ENCODE data around the gene ANKRD22. TPM values are rescaled to one million over a fixed set of nuclear protein-coding genes. Genes with fewer than 3 reads are reported as not detected.

ANKRD22 gene
- total and polyA plus RNA-seq, 4 donors, result 0.38 to 1.0 (median 0.43) TPM

DNA sequence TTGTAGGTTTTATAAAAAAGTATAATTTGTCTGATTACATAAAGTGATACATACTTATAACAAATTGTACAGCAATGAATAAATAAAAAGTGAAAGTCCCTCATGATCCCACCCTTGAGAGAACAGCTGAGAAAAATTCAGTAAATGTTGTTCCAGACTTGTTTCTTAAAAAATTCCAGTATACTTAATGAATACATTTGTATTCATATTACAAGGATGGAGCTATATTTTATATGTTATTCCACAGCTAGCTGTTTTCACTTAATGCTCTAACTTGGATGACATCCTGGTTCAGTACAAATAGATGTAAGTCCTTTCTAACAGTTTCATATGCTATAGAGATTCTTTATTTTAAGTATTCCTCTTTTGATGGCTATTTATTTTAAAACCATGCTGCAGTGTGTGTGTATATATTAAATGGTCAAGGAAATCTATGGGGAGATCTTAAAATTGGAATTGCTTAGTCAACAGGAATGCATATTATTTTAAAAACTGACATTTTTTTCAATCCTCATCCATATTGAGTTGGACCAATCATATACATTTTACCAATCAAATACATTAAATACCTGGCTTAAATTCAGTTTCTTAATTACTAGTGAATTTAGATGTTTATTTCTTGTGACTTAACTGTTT, 37.3 kb upstream of the ANKRD22 start:
- H3K9ac ChIP-seq (ENCODE audit: low read depth in 1 of 2, low read length in 2 of 2), result no peak overlapping the region
- no peak overlapping the region for H3K4me3 ChIP-seq (ENCODE audit: low read depth in 1 of 3, low read length in 3 of 3)
- no peaks in the 10 kb centered on the region for H3K4me1 ChIP-seq (ENCODE audit: control insufficient read depth in 4 of 4, insufficient read depth in 4 of 4, low read length in 3 of 4)
- no peaks in the 10 kb centered on the region for H3K9me3 ChIP-seq (ENCODE audit: control insufficient read depth in 4 of 4, low read length in 3 of 4)
- H3K27ac ChIP-seq (ENCODE audit: low read depth in 1 of 2, low read length in 2 of 2), result no peak overlapping the region
- TF ChIP-seq, protein P1, sequence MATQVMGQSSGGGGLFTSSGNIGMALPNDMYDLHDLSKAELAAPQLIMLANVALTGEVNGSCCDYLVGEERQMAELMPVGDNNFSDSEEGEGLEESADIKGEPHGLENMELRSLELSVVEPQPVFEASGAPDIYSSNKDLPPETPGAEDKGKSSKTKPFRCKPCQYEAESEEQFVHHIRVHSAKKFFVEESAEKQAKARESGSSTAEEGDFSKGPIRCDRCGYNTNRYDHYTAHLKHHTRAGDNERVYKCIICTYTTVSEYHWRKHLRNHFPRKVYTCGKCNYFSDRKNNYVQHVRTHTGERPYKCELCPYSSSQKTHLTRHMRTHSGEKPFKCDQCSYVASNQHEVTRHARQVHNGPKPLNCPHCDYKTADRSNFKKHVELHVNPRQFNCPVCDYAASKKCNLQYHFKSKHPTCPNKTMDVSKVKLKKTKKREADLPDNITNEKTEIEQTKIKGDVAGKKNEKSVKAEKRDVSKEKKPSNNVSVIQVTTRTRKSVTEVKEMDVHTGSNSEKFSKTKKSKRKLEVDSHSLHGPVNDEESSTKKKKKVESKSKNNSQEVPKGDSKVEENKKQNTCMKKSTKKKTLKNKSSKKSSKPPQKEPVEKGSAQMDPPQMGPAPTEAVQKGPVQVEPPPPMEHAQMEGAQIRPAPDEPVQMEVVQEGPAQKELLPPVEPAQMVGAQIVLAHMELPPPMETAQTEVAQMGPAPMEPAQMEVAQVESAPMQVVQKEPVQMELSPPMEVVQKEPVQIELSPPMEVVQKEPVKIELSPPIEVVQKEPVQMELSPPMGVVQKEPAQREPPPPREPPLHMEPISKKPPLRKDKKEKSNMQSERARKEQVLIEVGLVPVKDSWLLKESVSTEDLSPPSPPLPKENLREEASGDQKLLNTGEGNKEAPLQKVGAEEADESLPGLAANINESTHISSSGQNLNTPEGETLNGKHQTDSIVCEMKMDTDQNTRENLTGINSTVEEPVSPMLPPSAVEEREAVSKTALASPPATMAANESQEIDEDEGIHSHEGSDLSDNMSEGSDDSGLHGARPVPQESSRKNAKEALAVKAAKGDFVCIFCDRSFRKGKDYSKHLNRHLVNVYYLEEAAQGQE (IDR thresholded peaks at IDR 0.05), result no peak
- TF ChIP-seq YY1 (IDR thresholded peaks at IDR 0.05) (no peak), FOXA2 (IDR thresholded peaks at IDR 0.05) (no peak), NR2F2 (IDR thresholded peaks at IDR 0.05) (no peak), HNF4G (IDR thresholded peaks at IDR 0.05) (no peak), FOXA1 (IDR thresholded peaks at IDR 0.05) (no peak), GABPA (IDR thresholded peaks at IDR 0.05 in 1 of 2, conservative IDR thresholded peaks at IDR 0.05 in 1 of 2) (no peak), SP1 (IDR thresholded peaks at IDR 0.05) (no peak), HNF4A (conservative IDR thresholded peaks at IDR 0.05) (no peak), JUND (IDR thresholded peaks at IDR 0.05) (no peak), TAF1 (conservative IDR thresholded peaks at IDR 0.05) (no peak), RXRA (IDR thresholded peaks at IDR 0.05) (no peak), RAD21 (IDR thresholded peaks at IDR 0.05) (no peak)
- TF ChIP-seq, protein P2, sequence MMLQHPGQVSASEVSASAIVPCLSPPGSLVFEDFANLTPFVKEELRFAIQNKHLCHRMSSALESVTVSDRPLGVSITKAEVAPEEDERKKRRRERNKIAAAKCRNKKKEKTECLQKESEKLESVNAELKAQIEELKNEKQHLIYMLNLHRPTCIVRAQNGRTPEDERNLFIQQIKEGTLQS (IDR thresholded peaks at IDR 0.05), result no peak
- TF ChIP-seq, protein P3, sequence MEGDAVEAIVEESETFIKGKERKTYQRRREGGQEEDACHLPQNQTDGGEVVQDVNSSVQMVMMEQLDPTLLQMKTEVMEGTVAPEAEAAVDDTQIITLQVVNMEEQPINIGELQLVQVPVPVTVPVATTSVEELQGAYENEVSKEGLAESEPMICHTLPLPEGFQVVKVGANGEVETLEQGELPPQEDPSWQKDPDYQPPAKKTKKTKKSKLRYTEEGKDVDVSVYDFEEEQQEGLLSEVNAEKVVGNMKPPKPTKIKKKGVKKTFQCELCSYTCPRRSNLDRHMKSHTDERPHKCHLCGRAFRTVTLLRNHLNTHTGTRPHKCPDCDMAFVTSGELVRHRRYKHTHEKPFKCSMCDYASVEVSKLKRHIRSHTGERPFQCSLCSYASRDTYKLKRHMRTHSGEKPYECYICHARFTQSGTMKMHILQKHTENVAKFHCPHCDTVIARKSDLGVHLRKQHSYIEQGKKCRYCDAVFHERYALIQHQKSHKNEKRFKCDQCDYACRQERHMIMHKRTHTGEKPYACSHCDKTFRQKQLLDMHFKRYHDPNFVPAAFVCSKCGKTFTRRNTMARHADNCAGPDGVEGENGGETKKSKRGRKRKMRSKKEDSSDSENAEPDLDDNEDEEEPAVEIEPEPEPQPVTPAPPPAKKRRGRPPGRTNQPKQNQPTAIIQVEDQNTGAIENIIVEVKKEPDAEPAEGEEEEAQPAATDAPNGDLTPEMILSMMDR (IDR thresholded peaks at IDR 0.05; ENCODE audit: low read depth, low read length, missing input control), result no peak
- TF ChIP-seq, protein P4, sequence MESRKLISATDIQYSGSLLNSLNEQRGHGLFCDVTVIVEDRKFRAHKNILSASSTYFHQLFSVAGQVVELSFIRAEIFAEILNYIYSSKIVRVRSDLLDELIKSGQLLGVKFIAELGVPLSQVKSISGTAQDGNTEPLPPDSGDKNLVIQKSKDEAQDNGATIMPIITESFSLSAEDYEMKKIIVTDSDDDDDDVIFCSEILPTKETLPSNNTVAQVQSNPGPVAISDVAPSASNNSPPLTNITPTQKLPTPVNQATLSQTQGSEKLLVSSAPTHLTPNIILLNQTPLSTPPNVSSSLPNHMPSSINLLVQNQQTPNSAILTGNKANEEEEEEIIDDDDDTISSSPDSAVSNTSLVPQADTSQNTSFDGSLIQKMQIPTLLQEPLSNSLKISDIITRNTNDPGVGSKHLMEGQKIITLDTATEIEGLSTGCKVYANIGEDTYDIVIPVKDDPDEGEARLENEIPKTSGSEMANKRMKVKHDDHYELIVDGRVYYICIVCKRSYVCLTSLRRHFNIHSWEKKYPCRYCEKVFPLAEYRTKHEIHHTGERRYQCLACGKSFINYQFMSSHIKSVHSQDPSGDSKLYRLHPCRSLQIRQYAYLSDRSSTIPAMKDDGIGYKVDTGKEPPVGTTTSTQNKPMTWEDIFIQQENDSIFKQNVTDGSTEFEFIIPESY (IDR thresholded peaks at IDR 0.05), result no peak
- no peak for DNase-seq (ENCODE audit: low spot score)
- no peaks in the 10 kb centered on the region for H3K36me3 ChIP-seq (ENCODE audit: control insufficient read depth in 4 of 4, insufficient read depth in 3 of 4, low read depth in 1 of 4, low read length in 3 of 4)
- no peaks in the 10 kb centered on the region for H3K27me3 ChIP-seq (ENCODE audit: control insufficient read depth in 4 of 4, insufficient read depth in 4 of 4, low read length in 3 of 4)

DNA sequence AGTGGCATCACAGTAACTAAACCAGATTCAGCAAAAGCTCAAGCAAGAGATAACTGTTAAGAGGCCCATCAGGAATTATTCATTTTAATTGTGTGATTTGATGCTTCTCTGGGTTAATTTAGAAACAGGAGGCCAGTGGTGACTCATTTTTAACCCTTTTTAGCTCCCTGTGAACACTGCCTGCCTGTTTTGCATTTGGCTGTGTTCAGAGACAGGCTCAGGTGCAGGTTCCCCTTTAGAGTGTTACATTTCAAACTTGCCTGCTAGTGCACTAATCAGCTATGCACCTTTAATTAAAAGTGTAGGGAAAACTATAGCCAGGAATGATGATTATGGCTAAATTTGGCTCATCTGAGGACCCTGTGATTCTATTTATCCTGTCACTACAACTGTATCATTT, 34.9 kb upstream of the ANKRD22 start:
- Histone ChIP-seq H3K9ac (ENCODE audit: low read depth in 1 of 2, low read length in 2 of 2) (no peak overlapping the region), H3K27ac (ENCODE audit: low read depth in 1 of 2, low read length in 2 of 2) (no peak overlapping the region), H3K9me3 (ENCODE audit: control insufficient read depth in 4 of 4, low read length in 3 of 4) (no peaks in the 10 kb centered on the region), H3K36me3 (ENCODE audit: control insufficient read depth in 4 of 4, insufficient read depth in 3 of 4, low read depth in 1 of 4, low read length in 3 of 4) (no peaks in the 10 kb centered on the region), H3K27me3 (ENCODE audit: control insufficient read depth in 4 of 4, insufficient read depth in 4 of 4, low read length in 3 of 4) (no peaks in the 10 kb centered on the region), H3K4me3 (ENCODE audit: low read depth in 1 of 3, low read length in 3 of 3) (no peak overlapping the region), H3K4me1 (ENCODE audit: control insufficient read depth in 4 of 4, insufficient read depth in 4 of 4, low read length in 3 of 4) (peaks cover 0 to 4% (median 0%) of the 10 kb centered on the region in 4 donors)
- DNase-seq (ENCODE audit: low spot score), result no peak
- TF ChIP-seq, protein P3 (IDR thresholded peaks at IDR 0.05; ENCODE audit: low read depth, low read length, missing input control), result no peak
- TF ChIP-seq, protein P2 (IDR thresholded peaks at IDR 0.05), result no peak
- TF ChIP-seq RAD21 (IDR thresholded peaks at IDR 0.05), result no peak
- TF ChIP-seq FOXA1 (IDR thresholded peaks at IDR 0.05), result no peak
- TF ChIP-seq, protein P5, sequence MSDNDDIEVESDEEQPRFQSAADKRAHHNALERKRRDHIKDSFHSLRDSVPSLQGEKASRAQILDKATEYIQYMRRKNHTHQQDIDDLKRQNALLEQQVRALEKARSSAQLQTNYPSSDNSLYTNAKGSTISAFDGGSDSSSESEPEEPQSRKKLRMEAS (IDR thresholded peaks at IDR 0.05), result no peak
- TF ChIP-seq, protein P4 (IDR thresholded peaks at IDR 0.05), result no peak
- no peak for TF ChIP-seq SP1 (IDR thresholded peaks at IDR 0.05)
- no peak for TF ChIP-seq HNF4A (conservative IDR thresholded peaks at IDR 0.05)

Data from liver (tissue), 9 donors.